ENCODE results near the gene OBSL1.

GRCh38 chr2:219615036-219615435 is 43.7 kb upstream of the OBSL1 start:
- TF ChIP-seq MAX (IDR thresholded peaks at IDR 0.05) (no peak), EP300 (IDR thresholded peaks at IDR 0.05; ENCODE audit: borderline replicate concordance) (no peak), FOXM1 (IDR thresholded peaks at IDR 0.05; ENCODE audit: borderline replicate concordance, low read depth) (no peak), NFIC (IDR thresholded peaks at IDR 0.05) (no peak), TEAD4 (IDR thresholded peaks at IDR 0.05) (no peak), USF1 (IDR thresholded peaks at IDR 0.05) (no peak), CREB1 (IDR thresholded peaks at IDR 0.05; ENCODE audit: low read depth) (no peak), TCF12 (IDR thresholded peaks at IDR 0.05; ENCODE audit: low read depth) (no peak), CEBPB (IDR thresholded peaks at IDR 0.05) (no peak)
